Natural killer cell treated with Interleukin-12 subunit alpha and Interleukin-12 subunit beta and Interleukin-15 and Interleukin-18, amount 100 ng/mL, for 72 hours (primary cell): ENCODE results near the gene RAD1. TPM values are rescaled to one million over a fixed set of nuclear protein-coding genes. Genes with fewer than 3 reads are reported as not detected.

Source experiments
- ATAC-seq, 2 donors: fragments of 150-1000 bp; cut with Tn5 transposase in 1 of 2; sonication (Bioruptor Pico), chemical (Tn5 transposase) in 1 of 2; 2 replicates each; pipeline ENCODE4 v1.10.0; 2021
- DNase-seq: peaks from one replicate; pipeline ENCODE4 v3.0.0; 2022; ENCODE audit warnings: low spot score
- H3K27ac Mint-ChIP-seq, 2 donors: 1 replicate in 1 of 2; 2 replicates in 1 of 2; pipeline ENCODE4 v1.8.0; 2022; ENCODE audit warnings: mixed read lengths in 2 of 2, mild to moderate bottlenecking in 1 of 2, moderate library complexity in 1 of 2
- H3K27me3 Mint-ChIP-seq, 2 donors: 1 replicate in 1 of 2; 2 replicates in 1 of 2; pipeline ENCODE4 v1.8.0; 2022; ENCODE audit warnings: mixed read lengths in 2 of 2
- H3K36me3 Mint-ChIP-seq: one replicate; pipeline ENCODE4 v1.8.0; 2022; ENCODE audit warnings: mixed read lengths
- H3K4me1 Mint-ChIP-seq, 2 donors: 1 replicate in 1 of 2; 2 replicates in 1 of 2; pipeline ENCODE4 v1.8.0; 2022; ENCODE audit warnings: low read depth in 2 of 2, mixed read lengths in 2 of 2, mild to moderate bottlenecking in 1 of 2
- H3K4me3 Mint-ChIP-seq: one replicate; pipeline ENCODE4 v1.8.0; 2022; ENCODE audit warnings: mixed read lengths
- H3K9me3 Mint-ChIP-seq: 2 replicates; pipeline ENCODE4 v1.8.0; 2022; ENCODE audit warnings: mixed read lengths
- total RNA-seq, 2 donors: library from RNA; stranded (reverse); gene quantifications; one replicate each; pipeline ENCODE4 v1.2.3, GENCODE V29; 2022

Gene RAD1
- total RNA-seq, 2 donors from 2014 or later = 24.3 to 38.3 TPM

DNA sequence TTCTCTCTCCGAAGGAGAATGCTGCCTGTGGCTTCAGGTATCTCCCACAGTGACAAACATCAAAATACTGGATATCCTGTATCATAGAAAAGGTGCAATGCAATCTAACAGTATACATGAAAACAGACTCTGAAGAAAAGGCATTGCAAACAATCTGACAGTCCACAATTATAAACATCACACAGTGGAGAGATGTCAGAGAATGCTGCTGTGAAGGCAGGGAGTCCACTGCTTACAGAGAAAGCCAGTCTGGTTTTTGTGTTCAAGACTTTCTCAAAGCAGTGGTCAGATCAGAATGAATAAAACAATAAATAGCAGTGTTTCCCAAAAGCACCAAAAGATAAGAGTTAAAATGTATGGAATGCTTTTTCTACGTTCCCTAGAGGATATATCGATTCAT, 47.6 kb downstream of the RAD1 start:
- H3K4me3 Mint-ChIP-seq = no peak overlapping the region
- peaks cover 0 to 3% of the 10 kb centered on the region in 2 donors for H3K27me3 Mint-ChIP-seq
- H3K36me3 Mint-ChIP-seq = no peaks in the 10 kb centered on the region
- H3K4me1 Mint-ChIP-seq = no peaks in the 10 kb centered on the region
- DNase-seq = no peak
- no peaks in the 10 kb centered on the region for H3K9me3 Mint-ChIP-seq
- ATAC-seq = no peak
- no peak overlapping the region for H3K27ac Mint-ChIP-seq

DNA sequence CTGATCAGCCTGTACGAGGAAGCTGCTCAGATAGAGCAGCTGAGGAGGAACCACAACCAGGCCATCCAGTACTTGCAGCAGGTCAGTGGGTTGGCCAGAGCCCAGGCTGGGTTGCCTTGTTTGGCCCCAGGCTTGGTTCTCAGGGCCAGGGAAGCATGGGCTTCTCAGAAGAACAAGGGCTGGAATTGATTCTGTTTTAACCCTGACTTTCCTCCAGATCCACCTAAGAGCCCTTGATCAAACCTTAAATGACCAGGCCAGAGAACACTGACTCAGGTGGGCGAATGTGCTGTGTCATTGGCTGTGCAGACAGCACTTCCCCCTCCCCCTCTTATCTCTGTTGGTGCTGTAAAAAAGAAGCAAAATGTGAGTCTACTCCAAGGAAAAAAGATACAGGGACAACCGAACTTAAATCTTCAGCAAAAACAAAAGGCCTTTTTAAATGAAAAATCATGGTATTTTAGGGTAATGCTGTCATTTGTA, 48.3 kb downstream of the RAD1 start:
- no peak overlapping the region for H3K27ac Mint-ChIP-seq
- DNase-seq = no peak
- no peaks in the 10 kb centered on the region for H3K36me3 Mint-ChIP-seq
- no peaks in the 10 kb centered on the region for H3K9me3 Mint-ChIP-seq
- no peak for ATAC-seq
- no peaks in the 10 kb centered on the region for H3K4me1 Mint-ChIP-seq
- H3K4me3 Mint-ChIP-seq = no peak overlapping the region
- H3K27me3 Mint-ChIP-seq = peaks cover 0 to 3% of the 10 kb centered on the region in 2 donors

DNA sequence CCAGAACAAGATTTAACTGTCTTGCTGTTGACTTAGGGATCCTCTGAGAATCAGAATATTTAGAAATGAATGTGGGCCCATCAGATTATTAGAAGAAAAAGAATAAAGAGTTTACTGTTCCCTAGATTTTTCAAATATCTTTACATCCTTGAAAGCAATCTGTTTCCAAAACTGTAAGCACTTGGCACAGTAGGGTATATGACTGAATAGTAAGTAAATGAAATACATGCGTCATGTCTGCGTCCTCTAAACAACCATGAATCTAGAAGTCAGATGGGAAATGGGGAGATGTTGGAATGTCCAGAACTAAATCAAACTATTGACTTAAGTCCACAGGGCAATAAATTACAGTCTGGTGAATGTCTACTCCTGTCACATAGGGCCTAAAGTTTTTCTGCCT, 50.2 kb downstream of the RAD1 start:
- Mint-ChIP-seq H3K4me3 (no peak overlapping the region), H3K36me3 (no peaks in the 10 kb centered on the region), H3K27ac (no peak overlapping the region), H3K4me1 (no peaks in the 10 kb centered on the region), H3K9me3 (no peaks in the 10 kb centered on the region), H3K27me3 (peaks cover 0 to 4% of the 10 kb centered on the region in 2 donors)
- DNase-seq (no peak), ATAC-seq (no peak)

DNA sequence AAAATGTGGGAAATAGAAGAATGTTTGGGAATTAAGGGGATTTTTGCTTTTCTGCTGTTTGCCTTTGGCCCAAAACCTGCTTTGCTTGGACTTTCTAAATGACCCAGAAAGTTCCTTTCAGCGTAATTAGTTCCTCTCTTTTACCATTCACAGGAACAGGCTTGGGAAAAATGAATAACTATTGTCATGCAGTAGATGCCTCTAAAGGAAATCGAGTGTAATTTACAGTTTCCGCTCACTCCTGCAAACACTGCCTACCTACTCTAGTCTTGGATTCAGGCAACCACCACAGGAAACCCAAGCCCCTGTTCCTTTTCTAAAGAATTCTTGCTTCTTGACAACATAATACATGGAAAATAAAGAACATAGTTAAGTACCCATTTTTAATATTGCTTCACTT, 51.4 kb downstream of the RAD1 start:
- Mint-ChIP-seq H3K9me3 (no peaks in the 10 kb centered on the region), H3K36me3 (no peaks in the 10 kb centered on the region)
- no peak for ATAC-seq

DNA sequence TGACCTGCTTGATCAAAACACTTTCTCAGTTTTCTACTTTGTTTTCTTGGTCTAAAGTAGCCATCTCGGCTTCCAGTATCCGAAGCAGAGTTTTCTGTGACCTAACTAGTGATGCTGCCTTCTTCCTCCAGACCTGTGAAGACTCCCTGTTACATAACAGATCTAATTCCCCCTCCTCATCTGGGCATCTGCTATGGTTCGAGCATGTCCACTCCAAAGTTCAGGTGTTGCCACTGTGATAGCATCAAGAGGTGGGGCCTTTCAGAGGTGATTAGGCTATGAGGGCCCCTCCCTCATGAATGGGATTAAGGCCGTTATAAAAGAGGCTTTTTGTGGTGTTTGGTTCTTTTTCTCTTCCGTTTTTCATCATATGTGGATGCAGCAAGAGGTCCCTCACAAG, 56.1 kb downstream of the RAD1 start:
- DNase-seq = no peak

More for the DNA sequence above, 51.4 kb downstream of the RAD1 start:
- Mint-ChIP-seq H3K4me1 (no peaks in the 10 kb centered on the region), H3K27me3 (peaks cover 0 to 5% of the 10 kb centered on the region in 2 donors), H3K27ac (no peak overlapping the region), H3K4me3 (no peak overlapping the region)
- no peak for DNase-seq

DNA sequence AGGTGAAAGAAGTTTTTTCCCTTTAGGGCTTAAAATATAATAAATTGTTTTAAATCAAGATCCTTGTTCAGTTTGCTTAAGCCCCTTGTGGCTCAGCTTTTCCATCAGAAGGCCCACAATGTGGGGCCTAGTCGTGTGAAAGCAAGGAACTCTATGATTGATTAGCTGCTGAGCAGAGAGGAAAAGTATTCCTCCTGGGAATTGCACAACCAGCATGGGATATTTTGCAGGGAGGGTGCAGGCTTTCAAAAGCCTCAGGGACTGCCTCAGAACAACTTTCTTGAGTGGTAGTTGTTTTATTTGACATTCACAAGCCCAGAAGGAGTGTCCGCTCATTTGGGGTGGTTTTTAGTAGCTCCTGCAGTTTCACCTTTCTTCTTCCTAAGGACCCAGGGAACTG, 56.5 kb downstream of the RAD1 start:
- Mint-ChIP-seq H3K9me3 (no peaks in the 10 kb centered on the region), H3K27ac (no peak overlapping the region), H3K27me3 (peaks cover 17 to 23% of the 10 kb centered on the region in 2 donors), H3K4me3 (no peak overlapping the region), H3K4me1 (no peaks in the 10 kb centered on the region), H3K36me3 (no peaks in the 10 kb centered on the region)
- ATAC-seq (no peak), DNase-seq (no peak)

More for the DNA sequence above, 56.1 kb downstream of the RAD1 start:
- no peak overlapping the region for H3K4me3 Mint-ChIP-seq
- H3K9me3 Mint-ChIP-seq = no peaks in the 10 kb centered on the region
- H3K27ac Mint-ChIP-seq = no peak overlapping the region
- H3K27me3 Mint-ChIP-seq = peaks cover 17 to 23% of the 10 kb centered on the region in 2 donors
- H3K36me3 Mint-ChIP-seq = no peaks in the 10 kb centered on the region
- H3K4me1 Mint-ChIP-seq = no peaks in the 10 kb centered on the region
- no peak for ATAC-seq

DNA sequence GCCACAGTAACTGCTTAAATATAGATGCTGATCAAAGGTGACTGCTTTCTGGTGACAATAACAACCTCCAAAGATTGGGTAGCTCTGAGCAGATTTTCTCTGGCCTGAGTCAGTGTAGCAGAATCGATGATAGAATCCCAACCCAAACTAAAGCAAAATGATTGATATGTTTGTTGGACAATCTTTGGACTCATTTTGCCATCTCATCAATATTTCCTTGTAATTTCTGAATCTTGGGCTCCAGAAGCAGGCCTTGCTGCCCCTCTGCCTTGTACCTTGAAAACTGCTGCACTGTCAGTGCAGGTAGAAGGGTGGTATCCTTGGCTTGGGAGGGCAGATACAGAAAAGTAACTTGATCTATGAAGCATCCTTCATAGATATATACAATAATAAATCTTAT, 57.4 kb downstream of the RAD1 start:
- Mint-ChIP-seq H3K4me3 (no peak overlapping the region), H3K9me3 (no peaks in the 10 kb centered on the region), H3K27ac (no peak overlapping the region), H3K36me3 (no peaks in the 10 kb centered on the region), H3K27me3 (peaks cover 17 to 31% of the 10 kb centered on the region in 2 donors), H3K4me1 (no peaks in the 10 kb centered on the region)
- DNase-seq (no peak), ATAC-seq (no peak)

DNA sequence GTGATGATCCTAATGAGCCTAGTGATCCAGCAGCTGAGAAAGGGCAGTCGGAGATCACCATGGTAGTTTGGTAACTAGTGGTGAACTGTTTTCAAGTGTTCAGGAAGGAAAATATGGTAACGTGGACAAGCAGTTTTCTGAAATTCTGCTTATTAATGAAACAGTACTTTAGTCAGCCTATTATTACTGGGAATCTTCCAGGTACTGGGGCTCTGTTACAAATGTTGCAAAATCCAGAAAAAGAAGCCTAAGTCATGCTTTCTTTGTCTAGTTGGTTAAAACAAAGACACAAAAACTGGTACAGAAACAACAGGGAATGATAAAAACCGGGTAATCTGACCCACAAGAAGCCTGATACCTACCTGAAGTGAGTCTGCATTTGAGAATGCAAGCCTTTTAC, 58.1 kb downstream of the RAD1 start:
- ATAC-seq (no peak), DNase-seq (no peak)
- Mint-ChIP-seq H3K27me3 (peaks cover 21 to 38% of the 10 kb centered on the region in 2 donors), H3K4me1 (no peaks in the 10 kb centered on the region), H3K4me3 (no peak overlapping the region), H3K27ac (no peak overlapping the region), H3K36me3 (no peaks in the 10 kb centered on the region), H3K9me3 (no peaks in the 10 kb centered on the region)

Other genes with a start within 250 kb of the RAD1 start
- gene TTC23L, start 76.3 kb downstream of the RAD1 start, total RNA-seq = not detected
- gene BRIX1, start 207 bp upstream of the RAD1 start, total RNA-seq = 10 to 100 TPM; 48.8 to 73.7 TPM
- gene DNAJC21, start 14.1 kb upstream of the RAD1 start, total RNA-seq = 10 to 100 TPM; 45.8 to 50.7 TPM
- gene AGXT2, start 132.4 kb upstream of the RAD1 start, total RNA-seq = not detected